ENCODE results near the gene FPR1.
A peak's percentile ranks its signal among the peaks of the same experiment; 100 is the strongest.

Gene FPR1

DNA sequence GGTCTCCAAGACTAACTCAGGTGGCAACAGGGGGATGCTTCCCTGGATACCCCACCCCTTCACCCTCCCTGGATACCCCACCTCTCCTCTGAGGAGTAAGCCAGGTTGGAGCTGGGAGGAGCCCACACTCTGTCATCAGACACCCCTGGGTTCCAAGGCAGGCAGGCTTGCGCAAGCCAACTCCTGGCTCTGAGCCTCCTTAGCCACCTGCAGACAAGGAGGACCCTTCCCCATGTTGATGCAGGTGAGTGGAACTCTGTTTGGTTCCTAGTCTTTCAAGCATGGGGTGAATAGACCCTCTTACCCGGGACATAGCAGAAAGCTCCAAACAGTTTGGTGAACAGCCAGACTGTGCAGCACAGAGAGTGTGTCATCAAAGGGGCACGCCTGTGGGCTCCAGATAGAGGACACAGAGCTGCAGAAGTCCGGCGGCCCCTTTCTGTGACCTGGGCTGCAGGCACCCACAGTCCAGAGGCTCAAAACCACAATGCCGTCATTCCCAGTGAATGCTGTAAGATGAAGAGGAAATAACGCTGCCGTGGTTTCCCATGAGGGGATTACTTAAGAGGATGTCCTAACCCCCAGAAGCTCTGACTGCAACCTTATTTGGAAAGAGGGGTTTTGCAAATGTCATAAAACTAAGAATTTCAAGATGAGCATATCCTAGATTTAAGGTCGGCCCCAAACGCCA is 15.8 kb downstream of the FPR1 start:
- no peak for DNase-seq

DNA sequence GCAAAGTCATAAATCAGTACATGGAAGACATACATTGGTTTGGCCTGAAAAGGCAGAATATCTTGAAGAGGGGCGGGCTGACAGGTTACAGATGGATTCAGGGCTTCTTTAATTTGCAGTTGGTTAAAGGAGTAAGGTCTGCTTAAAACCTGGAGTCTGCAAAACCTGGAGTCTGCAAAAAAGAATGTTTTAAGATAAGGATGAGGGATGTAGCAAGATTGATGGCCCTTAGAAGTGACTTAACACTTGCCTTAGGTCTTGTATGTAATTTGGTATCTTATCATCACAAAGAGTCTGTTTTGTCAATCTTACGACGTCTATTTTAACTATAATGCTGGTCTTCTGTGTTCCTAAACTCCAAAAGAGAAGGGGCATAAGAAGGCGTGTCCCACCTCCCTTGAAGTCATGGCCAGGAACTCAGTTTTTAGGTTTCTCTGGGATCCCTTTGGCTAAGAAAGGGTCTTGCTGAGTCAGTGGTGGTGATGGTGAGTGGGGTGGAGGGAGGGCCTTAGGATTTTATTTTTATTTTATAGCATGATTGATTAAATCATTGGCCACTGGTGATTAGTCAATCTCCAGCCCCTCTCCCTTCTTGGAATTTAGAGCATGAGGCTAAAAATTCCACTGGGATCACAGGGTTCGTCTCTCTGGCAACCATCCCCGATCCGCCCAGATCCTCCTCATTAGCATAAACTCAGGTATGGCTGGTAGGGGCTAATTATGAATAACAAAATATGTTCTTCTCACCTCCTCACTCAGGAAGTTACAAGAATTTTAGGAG is 17.7 kb downstream of the FPR1 start:
- no peak for DNase-seq

DNA sequence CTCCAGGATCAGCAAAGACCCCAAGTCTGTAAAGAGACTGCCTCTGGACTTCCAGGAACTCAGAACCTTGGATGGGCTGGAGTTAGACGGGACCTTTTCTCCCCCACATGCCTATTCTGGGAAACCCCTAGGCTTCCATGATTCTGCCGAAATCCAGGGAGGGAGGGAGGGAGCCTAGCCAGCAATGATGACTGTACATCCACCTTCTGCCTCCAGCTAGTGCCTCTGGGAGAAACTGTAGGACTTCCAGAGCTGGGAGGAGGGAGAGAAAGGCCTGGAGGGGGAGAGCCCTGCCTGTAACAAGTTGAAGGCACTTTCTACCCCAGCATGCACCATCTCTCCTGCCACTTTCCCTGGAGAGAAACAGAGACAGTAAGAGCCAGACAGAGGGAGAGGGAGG is 21.9 kb downstream of the FPR1 start:
- no peak for DNase-seq

DNA sequence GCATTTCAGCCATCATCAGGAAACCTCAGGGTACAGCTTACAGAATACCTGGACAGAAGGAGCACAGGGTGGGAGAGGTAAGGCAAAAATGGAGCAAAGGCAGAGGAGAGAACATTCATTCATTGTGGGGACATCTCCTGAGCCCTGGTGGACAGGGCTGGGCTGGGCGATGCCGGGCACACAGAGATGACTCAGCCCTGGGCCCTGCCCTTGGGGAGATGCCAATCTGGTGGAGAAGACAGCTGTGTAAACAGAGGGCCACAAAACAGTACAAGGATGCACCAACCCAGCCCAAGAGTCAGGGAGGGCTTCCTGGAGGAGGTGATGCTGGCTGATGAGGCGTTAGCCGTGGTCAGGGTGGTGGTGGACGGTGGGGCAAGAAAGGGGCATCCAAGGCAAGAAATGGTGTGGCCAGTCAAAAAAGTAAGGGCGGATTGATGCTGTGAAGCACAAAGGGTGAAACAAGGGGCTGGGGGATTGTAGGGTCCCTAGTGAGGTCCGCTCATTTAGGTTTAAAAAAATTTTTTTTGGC is 24.3 kb downstream of the FPR1 start:
- DNase-seq = no peak

DNA sequence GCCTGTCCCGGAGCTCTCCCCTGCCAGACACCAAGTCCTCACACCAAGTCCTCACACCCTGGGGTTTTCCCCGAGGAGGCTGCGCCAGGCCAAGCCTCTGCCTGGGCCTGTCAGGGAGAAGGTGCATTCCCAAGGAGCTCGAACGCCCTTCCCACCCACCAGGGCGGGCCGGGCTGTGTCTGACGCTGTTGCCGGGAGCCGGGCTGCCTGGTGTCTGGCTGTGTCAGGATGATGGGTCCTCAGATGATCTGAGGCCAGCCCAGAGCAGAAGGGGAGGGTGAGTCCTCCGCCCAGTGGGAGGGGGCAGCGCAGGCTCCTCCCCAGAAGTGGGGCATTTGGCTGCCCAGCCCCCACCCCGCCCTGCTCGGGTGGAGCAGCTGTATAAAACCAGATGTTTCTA is 25.6 kb downstream of the FPR1 start:
- no peak for DNase-seq

DNA sequence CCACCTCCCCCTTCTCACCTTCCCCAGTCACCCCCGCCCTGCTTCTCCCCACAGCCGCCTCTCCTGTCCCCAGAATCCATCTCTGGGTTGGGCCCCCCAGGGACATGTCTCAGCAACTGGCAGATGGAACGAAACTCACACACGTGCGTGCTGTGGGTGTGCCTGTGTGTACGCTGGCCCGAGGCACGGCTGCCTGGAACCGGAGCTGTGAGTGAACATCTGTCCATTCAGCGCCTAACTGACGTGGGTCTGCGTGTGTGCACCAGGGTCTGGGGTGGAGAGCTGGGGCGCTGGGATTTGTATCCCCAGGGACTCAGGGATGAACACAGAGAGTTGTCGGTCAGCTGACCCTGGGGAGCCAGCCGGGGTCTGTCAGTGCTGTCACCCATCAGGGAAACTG is 27.1 kb downstream of the FPR1 start:
- no peak for DNase-seq

DNA sequence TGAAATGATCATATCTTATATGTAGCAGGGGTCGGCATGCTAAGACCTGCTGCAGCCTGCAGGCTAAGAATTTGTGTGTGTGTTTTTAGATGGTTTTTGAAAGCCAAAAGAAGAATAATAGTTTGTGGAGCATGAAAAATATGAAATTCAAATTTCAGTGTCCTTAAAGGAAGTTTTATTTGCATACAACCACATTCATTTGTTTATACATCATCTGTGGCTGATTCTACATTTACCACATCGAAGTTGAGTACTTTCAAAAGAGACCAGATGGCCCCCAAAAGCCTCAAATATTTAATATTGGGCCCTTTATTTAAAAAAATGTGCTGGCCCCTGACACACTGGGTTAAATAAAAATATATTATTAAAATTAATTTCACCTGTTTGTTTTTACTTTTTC is 29.2 kb downstream of the FPR1 start:
- DNase-seq = no peak

DNA sequence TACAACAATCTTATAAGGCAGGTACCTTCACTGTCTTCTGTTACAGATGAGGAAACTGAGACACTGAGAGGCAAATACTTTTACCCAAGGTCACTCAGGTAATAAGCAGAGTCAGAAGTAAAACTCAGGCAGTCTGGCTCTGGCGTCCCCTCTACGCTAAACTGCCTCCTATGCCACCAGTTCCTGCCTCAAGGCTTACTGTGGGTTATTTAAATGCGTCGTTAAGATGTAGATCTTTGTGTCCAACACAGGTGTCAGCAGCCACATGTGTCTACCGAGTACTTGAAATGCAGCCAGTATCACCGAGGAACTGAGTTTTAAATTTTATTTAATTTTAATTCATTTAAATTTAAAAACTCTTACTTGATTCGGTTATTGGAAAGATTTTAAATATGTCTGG is 29.8 kb downstream of the FPR1 start:
- DNase-seq = no peak

DNA sequence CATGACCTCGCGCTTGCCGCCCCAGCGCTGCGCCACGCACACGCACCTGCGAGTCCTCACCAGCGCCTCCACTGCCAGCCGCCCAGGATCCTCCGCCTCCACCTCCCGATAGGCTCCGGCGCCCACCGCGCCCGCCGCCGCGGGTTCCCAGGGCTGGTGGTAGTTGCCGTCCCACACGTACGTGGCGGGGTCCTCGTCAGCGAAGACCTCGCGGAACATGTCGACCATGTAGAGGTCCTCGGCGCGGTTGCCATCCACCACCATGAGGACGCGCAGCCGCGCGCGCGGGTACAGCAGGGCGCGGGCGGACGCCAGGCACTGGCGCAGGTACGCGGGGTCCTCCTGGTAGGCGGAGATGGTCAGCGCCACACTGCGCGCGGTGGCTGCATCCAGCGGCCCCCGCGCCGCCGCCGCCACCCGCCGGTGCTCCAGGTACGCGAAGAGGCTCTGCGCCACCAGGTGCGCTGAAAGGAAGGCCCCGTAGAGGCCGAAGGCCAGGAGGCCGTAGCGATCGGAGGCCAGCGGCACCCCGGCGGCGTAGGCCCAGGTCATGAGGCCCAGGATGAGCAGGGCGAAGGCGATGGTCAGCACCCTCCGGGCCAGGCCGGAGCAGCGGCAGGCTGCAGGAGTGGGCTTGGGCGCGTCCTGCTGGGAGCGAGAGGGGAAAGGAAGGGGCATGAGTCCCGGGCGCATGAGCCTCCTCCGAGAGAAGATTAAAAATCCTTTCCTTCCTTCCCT is 32.3 kb downstream of the FPR1 start:
- no peak for DNase-seq

DNA sequence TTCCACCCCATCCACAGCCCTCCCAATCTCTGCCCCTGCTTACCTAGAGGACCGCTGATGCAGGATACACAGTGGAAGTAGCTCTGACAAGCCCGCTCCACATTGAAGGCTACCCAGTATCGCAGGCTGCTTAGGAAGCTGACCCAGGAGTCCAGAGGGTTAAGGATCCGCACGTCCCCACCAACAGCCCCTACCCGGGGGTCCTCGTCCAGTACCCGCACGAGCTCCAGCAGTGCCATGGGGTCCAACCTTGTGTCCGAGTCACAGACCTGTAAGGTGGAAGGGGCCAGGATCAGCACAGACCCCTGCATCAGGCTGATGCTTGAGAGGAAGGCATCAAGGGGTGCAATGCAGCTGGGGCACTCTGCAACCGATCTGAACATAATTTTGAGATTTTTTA is 34.8 kb downstream of the FPR1 start:
- DNase-seq = no peak

DNA sequence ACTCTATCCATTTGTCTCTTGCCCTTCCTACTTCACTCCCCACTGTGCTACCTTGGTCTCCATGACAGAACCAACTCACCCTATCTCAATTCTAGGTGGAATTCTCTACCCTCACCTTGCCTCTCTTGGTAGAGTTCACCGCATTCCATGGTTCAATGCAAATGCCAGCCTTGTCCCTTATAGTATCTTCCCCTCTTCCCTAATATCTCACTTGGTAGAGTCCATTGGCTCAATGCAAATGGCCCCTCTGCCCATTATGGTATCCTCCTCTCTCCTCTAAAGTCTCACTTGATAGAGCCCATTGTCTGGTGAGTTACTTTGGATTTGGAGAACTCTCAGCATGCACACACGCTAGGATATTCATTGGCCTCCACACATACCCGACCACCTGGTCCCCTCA is 35.8 kb downstream of the FPR1 start:
- DNase-seq = no peak

DNA sequence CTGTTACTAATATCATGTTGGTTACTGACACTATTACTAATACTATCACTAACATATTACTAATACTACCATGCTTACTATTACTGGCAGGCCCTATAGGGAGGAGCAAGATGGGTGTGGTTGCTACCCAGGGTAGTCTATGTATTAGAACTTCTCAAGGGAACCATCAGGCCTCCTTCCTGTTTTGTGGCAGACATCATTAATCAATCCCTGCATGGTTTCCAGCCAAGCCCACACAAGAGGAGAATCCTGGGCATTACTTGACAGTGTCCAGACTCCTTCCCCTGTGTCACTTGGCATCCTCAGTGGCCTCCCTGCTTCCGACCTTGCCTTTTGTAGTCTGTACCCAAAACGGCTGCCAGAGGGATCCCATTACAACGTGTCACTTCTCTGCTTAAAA is 36.8 kb downstream of the FPR1 start:
- DNase-seq = no peak

DNA sequence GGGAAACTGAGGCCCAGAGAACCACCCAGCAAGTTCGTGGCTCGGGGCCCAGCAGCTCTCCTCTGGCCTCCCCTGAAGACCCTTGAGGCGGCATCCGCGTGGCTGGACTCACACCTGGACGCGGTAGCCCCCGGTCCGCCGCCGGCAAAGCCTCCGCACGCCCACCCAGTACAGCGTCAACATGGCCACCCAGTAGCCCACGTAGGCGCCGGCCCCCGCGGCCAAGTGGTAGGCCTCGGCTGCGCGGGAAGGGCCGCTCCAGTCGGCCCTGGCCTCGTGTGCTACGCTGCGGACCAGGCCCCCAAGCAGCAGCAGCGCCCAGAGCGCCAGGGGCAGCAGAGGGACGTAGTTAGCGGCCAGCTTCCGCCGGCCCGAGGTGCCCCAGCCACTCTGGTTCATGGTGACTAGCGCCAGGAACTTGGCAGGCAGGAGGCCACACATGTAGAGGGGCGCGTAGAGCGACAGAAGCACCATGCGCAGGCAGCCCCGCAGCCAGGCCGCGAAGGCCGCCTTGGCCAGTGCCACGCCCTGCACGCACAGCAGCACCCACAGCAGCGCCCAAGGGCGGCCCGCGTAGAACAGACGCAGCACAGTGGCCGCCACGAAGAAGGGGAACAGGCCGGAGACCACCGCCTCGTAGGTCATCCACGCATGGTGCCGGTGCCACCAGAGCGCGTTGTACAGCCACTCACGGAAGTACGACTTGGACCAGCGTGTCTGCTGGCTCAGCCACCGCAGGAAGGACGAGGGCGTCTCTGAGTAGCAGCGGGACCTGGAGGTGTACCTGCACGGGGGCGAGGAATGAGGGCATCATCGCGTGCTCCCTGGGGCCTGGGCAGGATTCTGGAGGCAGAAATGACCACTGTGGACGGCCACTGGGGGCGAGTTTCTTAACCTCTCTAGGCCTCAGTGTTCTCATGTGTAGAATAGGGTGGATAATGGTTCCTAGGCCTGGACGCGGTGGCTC is 38.1 kb downstream of the FPR1 start:
- no peak for DNase-seq

DNA sequence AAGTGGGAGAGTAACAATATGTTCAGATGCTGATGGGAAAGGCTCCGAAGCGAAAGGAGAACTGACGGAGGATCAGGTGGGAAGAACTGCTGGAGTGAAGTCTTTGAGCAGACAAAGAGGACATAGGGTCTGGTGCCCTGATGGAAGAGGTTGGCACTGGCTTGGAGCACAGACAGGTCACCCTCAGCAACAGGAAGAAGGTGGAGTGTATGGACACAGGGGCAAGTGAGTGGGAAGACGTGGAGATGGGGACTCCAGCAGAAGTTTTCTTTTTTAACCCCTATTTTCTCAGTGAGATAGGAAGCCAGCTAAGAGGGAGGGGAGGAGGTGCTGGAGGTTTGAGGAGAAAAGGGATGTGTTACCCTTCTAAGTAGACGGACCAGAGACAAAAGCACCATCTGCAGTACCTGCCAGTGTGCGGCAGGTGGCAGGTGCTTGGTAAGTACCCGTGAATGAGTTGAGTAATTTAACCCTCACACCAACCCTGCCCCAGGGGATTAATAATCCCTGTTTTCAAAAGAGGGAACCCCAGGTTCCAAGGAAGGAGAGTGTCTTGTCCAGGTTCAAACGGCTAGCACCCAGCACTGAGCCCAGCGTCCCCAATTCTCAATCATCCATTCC is 39.1 kb downstream of the FPR1 start:
- DNase-seq = peak; percentile 37

DNA sequence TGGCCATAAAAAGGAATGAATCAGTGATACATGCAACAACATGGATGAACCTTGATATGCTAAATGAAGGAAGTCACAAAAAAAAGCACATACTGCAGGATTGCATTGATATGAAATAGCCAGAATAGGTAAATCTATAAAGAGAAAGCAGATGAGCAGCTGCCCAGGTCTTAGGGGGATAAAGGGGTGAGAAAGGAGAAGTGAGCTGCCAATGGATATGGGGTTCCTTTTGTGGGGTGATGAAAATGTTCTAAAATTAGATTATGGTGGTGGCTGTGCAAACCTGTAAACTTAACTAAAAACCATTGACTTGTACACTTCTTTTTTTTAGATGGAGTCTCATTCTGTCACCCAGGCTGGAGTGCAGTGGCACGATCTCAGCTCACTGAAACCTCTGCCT is 40.0 kb downstream of the FPR1 start:
- no peak for DNase-seq

DNA sequence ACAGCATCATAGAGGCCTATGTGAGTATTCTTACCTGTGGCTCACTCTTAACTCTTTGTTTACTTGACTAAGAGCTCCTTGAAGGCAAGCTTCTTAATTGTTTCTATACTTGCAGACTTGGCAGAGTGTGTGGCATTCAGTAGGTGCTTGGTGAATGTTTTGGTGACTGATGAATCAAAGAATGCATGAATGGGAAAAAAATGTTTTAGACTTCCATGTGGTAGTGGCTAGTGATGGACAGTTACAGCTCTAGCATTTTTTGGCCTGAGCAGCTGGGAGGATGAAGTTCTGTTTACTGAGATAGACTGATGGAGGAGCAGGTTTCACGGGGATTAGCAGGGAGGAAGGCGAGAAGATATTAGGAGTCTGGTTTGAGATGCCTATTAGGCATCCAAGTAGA is 41.5 kb downstream of the FPR1 start:
- no peak for DNase-seq

DNA sequence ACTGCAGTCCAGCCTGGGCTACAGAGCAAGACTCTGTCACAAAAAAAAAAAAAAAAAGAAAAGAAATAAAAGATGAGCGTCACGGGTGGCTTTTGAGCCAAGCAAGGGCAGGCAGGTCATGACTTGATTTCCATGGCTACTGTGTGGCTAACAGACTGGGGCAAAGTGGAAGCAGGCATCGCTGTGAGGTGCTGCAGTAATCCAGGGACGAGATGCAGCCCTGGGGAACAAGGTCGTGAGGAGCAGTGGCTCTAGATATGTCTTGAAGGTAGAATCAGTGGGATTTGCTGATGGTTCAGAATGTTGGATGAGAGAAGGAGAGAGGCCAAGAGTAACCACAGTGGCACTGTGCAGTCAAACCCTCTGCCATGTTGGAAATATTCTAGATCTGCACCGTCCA is 42.1 kb downstream of the FPR1 start:
- DNase-seq = no peak

DNA sequence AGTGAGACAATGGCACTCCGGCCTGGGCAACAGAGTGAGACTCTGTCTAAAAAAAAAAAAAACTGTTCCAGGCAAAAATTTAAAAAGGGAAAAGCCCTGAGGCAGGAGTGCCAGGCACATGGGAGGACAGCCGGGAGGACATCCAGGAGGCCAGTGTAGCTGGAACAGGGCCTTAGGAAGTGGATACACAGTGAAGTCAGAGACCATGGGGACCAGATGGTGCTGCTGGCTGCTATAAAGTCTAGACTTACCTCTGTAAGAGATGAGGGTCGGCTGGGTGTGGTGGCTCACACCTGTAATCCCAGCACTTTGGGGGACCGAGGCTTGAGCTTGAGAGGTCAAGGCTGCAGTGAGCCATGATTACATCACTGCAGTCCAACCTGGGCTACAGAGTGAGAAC is 42.9 kb downstream of the FPR1 start:
- DNase-seq = no peak

DNA sequence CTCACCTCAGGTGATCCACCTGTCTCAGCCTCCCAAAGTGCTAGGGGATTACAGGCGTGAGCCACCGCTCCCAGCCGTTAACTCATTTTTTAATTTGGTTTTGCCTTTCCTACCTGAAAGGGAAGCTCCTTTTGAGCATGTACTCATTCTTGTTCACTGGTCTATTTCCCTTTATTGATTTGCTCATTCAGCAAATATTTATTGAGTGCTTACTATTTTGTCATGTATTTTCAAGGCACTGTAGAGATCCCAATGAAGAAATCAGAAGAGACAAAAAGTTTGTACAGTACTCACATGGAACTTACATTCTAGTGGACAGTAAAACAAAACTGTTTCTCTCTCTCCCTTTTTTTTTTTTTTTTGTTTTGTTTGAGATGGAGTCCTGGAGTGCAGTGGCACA is 44.8 kb downstream of the FPR1 start:
- no peak for DNase-seq

DNA sequence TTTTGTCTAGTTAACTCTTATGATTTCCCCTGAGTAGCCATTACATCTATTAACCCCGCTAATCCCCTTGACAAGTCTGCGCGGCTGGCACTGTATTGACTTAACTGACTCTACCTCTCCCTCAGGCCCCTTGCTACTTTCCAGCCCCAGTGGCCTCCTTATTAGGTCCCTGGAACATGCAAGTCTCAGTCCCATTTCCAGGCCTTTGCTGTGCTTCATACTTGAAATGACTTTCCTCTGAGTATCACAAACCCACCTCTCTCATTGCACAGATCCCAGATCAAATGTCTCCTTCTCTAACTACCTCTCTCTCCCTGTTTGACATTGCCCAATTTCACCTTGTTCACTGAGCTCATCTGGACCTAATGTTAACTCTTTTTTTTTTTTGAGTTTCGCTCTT is 45.4 kb downstream of the FPR1 start:
- no peak for DNase-seq

DNA sequence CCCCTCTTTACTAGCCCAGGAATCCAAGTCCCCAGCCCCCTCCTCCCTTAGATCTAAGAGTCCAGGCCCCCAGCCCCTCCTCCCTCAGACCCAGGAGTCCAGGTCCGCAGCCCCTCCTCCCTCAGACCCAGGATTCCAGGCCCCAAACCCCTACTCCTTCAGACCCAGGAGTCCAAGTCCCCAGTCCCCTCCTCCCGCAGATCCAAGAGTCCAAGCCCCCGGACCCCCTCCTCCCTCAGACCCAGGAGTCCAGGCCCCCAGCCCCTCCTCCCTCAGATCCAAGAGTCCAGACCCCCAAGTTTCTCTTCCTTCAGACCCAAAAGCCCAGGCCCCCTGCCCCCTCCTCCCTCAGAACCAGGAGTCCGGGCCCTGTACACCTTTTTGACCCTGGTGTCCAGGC is 47.1 kb downstream of the FPR1 start:
- DNase-seq = no peak
